B cell (primary cell): ENCODE data around the gene CTNNA1.

Experiments used
- EZH2 ChIP-seq: IDR thresholded peaks from 2 replicates; pipeline ENCODE4 v1.6.1; 2012; ENCODE audit warnings: borderline replicate concordance, low read depth, mild to moderate bottlenecking, moderate library complexity, low read length; ENCODE audit not compliant: insufficient read depth, poor library complexity, severe bottlenecking
- TF ChIP-seq, protein P1 (sequence below): fragments of 200-600 bp; IDR thresholded peaks from one replicate; pipeline ENCODE4 v1.8.0; 2022; ENCODE audit warnings: antibody characterized with exemption, mild to moderate bottlenecking

DNA sequence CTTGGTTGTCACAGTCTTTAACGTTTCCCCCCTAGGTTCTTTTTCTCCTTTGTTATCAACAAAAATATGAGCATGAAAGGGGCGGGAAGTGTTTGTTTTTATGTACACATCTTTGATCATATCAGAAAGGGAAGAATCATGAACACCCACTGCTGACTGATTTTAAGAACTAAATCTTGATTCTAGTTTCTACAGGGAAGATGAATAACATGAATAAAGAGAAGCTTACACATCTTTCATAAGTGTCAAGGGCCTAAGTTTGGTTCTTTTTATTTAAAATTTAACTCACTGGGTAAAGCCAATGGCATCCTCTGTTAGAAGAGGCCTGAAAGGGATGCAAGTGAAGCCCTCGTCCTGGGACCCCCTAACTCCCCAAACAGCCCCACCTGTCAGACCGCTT is 14.8 kb upstream of the CTNNA1 start:
- TF ChIP-seq, protein P1, sequence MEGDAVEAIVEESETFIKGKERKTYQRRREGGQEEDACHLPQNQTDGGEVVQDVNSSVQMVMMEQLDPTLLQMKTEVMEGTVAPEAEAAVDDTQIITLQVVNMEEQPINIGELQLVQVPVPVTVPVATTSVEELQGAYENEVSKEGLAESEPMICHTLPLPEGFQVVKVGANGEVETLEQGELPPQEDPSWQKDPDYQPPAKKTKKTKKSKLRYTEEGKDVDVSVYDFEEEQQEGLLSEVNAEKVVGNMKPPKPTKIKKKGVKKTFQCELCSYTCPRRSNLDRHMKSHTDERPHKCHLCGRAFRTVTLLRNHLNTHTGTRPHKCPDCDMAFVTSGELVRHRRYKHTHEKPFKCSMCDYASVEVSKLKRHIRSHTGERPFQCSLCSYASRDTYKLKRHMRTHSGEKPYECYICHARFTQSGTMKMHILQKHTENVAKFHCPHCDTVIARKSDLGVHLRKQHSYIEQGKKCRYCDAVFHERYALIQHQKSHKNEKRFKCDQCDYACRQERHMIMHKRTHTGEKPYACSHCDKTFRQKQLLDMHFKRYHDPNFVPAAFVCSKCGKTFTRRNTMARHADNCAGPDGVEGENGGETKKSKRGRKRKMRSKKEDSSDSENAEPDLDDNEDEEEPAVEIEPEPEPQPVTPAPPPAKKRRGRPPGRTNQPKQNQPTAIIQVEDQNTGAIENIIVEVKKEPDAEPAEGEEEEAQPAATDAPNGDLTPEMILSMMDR = no peak
- no peak for TF ChIP-seq EZH2
